K562 (cell line): ENCODE measurements around the gene BRWD1. TPM values are rescaled to one million over a fixed set of nuclear protein-coding genes. Genes with fewer than 3 reads are reported as not detected.

Experiments used
- CHCHD3 ChIP-seq: fragments of 250-450 bp; sonication (Bioruptor Pico); IDR thresholded peaks from 2 replicates; pipeline ENCODE4 v2.1.2; 2022; ENCODE audit warnings: mild to moderate bottlenecking
- CLOCK ChIP-seq: fragments of 250-450 bp; sonication (Bioruptor Pico); IDR thresholded peaks from 2 replicates; pipeline ENCODE4 v1.4.0; 2020; ENCODE audit warnings: mild to moderate bottlenecking, moderate library complexity, borderline replicate concordance
- HMG20B ChIP-seq: fragments of 250-450 bp; sonication (Bioruptor Pico); IDR thresholded peaks from 2 replicates; pipeline ENCODE4 v1.5.0; 2021; ENCODE audit warnings: mild to moderate bottlenecking
- HNRNPLL ChIP-seq: fragments of 200-400 bp; formaldehyde crosslinking; IDR thresholded peaks from 2 replicates; pipeline ENCODE4 v1.6.1; 2017; ENCODE audit warnings: low read length, low read depth, mild to moderate bottlenecking; ENCODE audit not compliant: poor library complexity, severe bottlenecking
- MAFF ChIP-seq: IDR thresholded peaks from 2 replicates; pipeline ENCODE4 v1.6.1; 2012; ENCODE audit warnings: low read length, improper control_type of control experiment
- NEUROD1 ChIP-seq: fragments of 150-350 bp; IDR thresholded peaks from 2 replicates; pipeline ENCODE4 v1.6.1; 2014; ENCODE audit warnings: borderline replicate concordance, low read length, low read depth; ENCODE audit not compliant: partially characterized antibody
- NR2C1 ChIP-seq, 2 experiments: fragments of 450-650 bp; IDR thresholded peaks; 2 replicates each; pipeline ENCODE4 v1.6.1; 2017; ENCODE audit warnings: mild to moderate bottlenecking in 2 of 2, antibody characterized with exemption in 1 of 2, inconsistent platforms in 1 of 2, missing compliant biosample characterization in 1 of 2, missing genetic modification characterization in 1 of 2
- PYGO2 ChIP-seq: fragments of 450-650 bp; IDR thresholded peaks from 2 replicates; pipeline ENCODE4 v1.6.1; 2016; ENCODE audit warnings: mild to moderate bottlenecking, missing genetic modification characterization, moderate library complexity, missing compliant biosample characterization
- RFX1 ChIP-seq: fragments of 450-650 bp; IDR thresholded peaks from 2 replicates; pipeline ENCODE4 v1.6.1; 2016; ENCODE audit warnings: mild to moderate bottlenecking, moderate library complexity
- RNF219 ChIP-seq: fragments of 250-450 bp; sonication (Bioruptor Pico); IDR thresholded peaks from 2 replicates; pipeline ENCODE4 v1.5.0; 2022; ENCODE audit warnings: mild to moderate bottlenecking
- SIN3A ChIP-seq, 2 experiments: fragments of 150-350 bp in 1 of 2; IDR thresholded peaks; 2 replicates each; pipeline ENCODE4 v1.6.1; 2011 to 2016; ENCODE audit warnings: borderline replicate concordance in 2 of 2, low read depth in 2 of 2, low read length in 2 of 2, mild to moderate bottlenecking in 2 of 2, moderate library complexity in 2 of 2; ENCODE audit not compliant: control insufficient read depth in 1 of 2
- U2AF2 ChIP-seq: fragments of 200-400 bp; formaldehyde crosslinking; optimal IDR thresholded peaks from 2 replicates; pipeline ENCODE3; 2017; ENCODE audit warnings: low read depth, mild to moderate bottlenecking, low read length
- YY1 ChIP-seq, 3 experiments: IDR thresholded peaks; 2 replicates each; pipeline ENCODE4 v1.6.1; 2011; ENCODE audit warnings: low read length in 2 of 3, mild to moderate bottlenecking in 2 of 3, moderate library complexity in 2 of 3, borderline replicate concordance in 1 of 3, control low read depth in 1 of 3, low read depth in 1 of 3; ENCODE audit not compliant: insufficient read depth in 3 of 3, insufficient replicate concordance in 2 of 3, control insufficient read depth in 1 of 3, insufficient read length in 1 of 3; ENCODE audit errors: extremely low read depth in 1 of 3
- ZC3H4 ChIP-seq: sonication (generic); formaldehyde crosslinking; IDR thresholded peaks from 2 replicates; pipeline ENCODE4 v1.9.0; 2021; ENCODE audit warnings: missing genetic modification reagents, borderline replicate concordance
- ZNF12 ChIP-seq: sonication (generic); formaldehyde crosslinking; IDR thresholded peaks from 2 replicates; pipeline ENCODE4 v1.4.0; 2020; ENCODE audit warnings: mild to moderate bottlenecking, missing genetic modification reagents
- polyA plus RNA-seq, 8 experiments: library from polyadenylated mRNA; depleted of rRNA in 4 of 8; stranded (reverse) in 5 of 8; unstranded in 3 of 8; fragments of >200 nt; fragmentation: Nextera tagmentation in 2 of 8; fragmentation: Illumina TruSeq in 1 of 8; extraction: Ambion mirVana in 2 of 8; extraction: Trizol in 1 of 8; gene quantifications; 2 replicates each; pipeline versions ENCODE4 v1.2.1 to v1.2.3, GENCODE V29; 2011 to 2014; ENCODE audit warnings: inconsistent platforms in 1 of 8, missing spikeins in 1 of 8
- total RNA-seq, 7 experiments: library from RNA; depleted of rRNA in 6 of 7; stranded (reverse); fragments of >200 nt in 6 of 7; fragmentation: Illumina TruSeq in 2 of 7; extraction: Trizol in 2 of 7; gene quantifications; 2 replicates each; pipeline versions ENCODE4 v1.2.1 to v1.2.3, GENCODE V29; 2011 to 2021; ENCODE audit warnings: low replicate concordance in 1 of 7
- TF ChIP-seq, protein P1 (sequence below): fragments of 450-650 bp; formaldehyde crosslinking; IDR thresholded peaks from 2 replicates; pipeline ENCODE4 v1.4.0; 2020; ENCODE audit warnings: mild to moderate bottlenecking, moderate library complexity
- TF ChIP-seq, protein P2 (sequence below), 2 experiments: IDR thresholded peaks; 2 replicates each; pipeline ENCODE4 v1.6.1; 2012; ENCODE audit warnings: improper control_type of control experiment in 2 of 2, low read depth in 2 of 2, low read length in 2 of 2, borderline replicate concordance in 1 of 2

BRWD1 gene
- total and polyA plus RNA-seq, 9 of the 15 experiments (the other 6 are each of a cell fraction or from before 2014, with no cell fraction given) = 10.1 to 60.2 (median 34.1) TPM

DNA sequence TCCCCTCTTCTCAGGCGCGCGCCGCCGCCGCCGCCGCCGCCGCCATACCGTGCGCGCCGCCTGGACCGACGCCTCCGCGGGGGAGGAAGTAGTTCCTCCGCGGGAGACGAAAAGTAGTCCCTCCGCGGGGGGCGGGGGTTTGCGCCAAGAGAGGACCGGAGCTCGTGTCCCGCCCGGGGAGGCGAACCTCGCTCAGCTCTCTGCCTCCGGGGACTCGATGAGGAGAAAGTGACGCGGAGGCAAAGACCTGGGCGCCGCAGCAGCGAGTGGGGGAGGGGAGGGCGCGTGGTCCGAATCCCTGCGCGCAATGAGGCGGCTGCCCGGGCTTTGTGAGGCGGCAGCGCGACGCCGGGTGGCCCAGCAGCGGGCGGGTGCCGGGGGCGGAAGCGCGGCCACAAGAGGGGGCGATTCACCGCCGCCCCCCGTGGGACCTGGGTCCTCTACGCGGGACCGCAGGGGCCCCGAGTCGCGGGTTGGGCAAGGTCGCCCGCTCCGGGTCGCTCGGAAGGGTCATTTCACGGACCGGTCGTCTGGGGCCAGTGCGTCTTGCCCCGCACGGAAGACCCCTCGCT is at the start of gene BRWD1 (continued):
- TF ChIP-seq YY1 (IDR thresholded peaks at IDR 0.05; ENCODE audit: borderline replicate concordance in 1 of 3, control insufficient read depth in 1 of 3, extremely low read depth in 1 of 3, insufficient read depth in 3 of 3, insufficient read length in 1 of 3, insufficient replicate concordance in 2 of 3, low read depth in 1 of 3, low read length in 2 of 3) = peak; percentile 57 to 90 (median 86)
- no peak; the same call in 1 of the 2 replicates for TF ChIP-seq NR2C1 (IDR thresholded peaks at IDR 0.05)
- peak; percentile 66; the same call in 1 of the 2 replicates for TF ChIP-seq NR2C1 (tag; IDR thresholded peaks at IDR 0.05)
- TF ChIP-seq CLOCK (CRISPR knock-in tag) = peak; percentile 11; the same call in 1 of the 2 replicates
- TF ChIP-seq SIN3A (IDR thresholded peaks at IDR 0.05; ENCODE audit: borderline replicate concordance in 2 of 2, control insufficient read depth in 1 of 2, low read depth in 2 of 2, low read length in 2 of 2) = no peak
- TF ChIP-seq U2AF2 = no peak
- TF ChIP-seq RFX1 = no peak
- peak; percentile 71 for TF ChIP-seq NEUROD1
- no peak for TF ChIP-seq PYGO2 (tag)
- no peak for TF ChIP-seq ZC3H4
- peak; percentile 77 for TF ChIP-seq HNRNPLL
- no peak for TF ChIP-seq RNF219 (CRISPR knock-in tag)
- TF ChIP-seq ZNF12 (CRISPR knock-in tag) = no peak
- TF ChIP-seq, protein P1, sequence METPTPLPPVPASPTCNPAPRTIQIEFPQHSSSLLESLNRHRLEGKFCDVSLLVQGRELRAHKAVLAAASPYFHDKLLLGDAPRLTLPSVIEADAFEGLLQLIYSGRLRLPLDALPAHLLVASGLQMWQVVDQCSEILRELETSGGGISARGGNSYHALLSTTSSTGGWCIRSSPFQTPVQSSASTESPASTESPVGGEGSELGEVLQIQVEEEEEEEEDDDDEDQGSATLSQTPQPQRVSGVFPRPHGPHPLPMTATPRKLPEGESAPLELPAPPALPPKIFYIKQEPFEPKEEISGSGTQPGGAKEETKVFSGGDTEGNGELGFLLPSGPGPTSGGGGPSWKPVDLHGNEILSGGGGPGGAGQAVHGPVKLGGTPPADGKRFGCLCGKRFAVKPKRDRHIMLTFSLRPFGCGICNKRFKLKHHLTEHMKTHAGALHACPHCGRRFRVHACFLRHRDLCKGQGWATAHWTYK (CRISPR knock-in tag) = peak; percentile 90
- TF ChIP-seq, protein P2, sequence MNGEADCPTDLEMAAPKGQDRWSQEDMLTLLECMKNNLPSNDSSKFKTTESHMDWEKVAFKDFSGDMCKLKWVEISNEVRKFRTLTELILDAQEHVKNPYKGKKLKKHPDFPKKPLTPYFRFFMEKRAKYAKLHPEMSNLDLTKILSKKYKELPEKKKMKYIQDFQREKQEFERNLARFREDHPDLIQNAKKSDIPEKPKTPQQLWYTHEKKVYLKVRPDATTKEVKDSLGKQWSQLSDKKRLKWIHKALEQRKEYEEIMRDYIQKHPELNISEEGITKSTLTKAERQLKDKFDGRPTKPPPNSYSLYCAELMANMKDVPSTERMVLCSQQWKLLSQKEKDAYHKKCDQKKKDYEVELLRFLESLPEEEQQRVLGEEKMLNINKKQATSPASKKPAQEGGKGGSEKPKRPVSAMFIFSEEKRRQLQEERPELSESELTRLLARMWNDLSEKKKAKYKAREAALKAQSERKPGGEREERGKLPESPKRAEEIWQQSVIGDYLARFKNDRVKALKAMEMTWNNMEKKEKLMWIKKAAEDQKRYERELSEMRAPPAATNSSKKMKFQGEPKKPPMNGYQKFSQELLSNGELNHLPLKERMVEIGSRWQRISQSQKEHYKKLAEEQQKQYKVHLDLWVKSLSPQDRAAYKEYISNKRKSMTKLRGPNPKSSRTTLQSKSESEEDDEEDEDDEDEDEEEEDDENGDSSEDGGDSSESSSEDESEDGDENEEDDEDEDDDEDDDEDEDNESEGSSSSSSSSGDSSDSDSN (IDR thresholded peaks at IDR 0.05; ENCODE audit: borderline replicate concordance in 1 of 2, low read depth in 2 of 2, low read length in 2 of 2) = peak; percentile 73 to 79; a peak in 2 of 4 replicates
- TF ChIP-seq CHCHD3 (CRISPR knock-in tag) = no peak
- TF ChIP-seq HMG20B (CRISPR knock-in tag) = no peak
- TF ChIP-seq MAFF = no peak
